Activated CD8-positive, alpha-beta memory T cell treated with anti-CD3 and anti-CD28 coated beads, Interleukin-2, amount 50 U/mL, for 4 hours (primary cell): Measurements from ENCODE around the gene DNAJC21.
A peak's percentile ranks its signal among the peaks of the same experiment; 100 is the strongest.

Source experiments
- DNase-seq: peaks from one replicate; pipeline ENCODE4 v3.0.0-alpha.2; 2020

DNAJC21 gene

DNA sequence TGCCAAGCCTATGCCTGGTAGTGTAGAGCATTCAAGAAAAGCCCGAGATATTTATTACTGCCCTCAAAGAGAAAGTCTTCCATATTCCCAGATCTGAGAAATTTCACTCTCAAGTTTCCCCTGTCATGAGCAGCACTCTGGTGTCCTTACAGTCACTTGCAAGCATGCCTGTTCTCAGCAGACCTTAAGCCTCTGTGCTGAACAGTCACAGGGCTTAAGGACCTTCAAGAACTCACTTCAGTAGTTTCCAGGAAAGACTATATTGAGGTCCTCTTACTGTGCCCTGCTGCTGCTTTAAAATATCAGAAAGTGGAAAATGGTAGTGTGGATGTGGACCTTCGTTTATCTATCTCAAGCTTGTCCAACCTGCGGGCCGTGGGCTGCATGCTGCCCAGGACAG lies 53.5 kb downstream of the DNAJC21 start:
- no peak for DNase-seq

DNA sequence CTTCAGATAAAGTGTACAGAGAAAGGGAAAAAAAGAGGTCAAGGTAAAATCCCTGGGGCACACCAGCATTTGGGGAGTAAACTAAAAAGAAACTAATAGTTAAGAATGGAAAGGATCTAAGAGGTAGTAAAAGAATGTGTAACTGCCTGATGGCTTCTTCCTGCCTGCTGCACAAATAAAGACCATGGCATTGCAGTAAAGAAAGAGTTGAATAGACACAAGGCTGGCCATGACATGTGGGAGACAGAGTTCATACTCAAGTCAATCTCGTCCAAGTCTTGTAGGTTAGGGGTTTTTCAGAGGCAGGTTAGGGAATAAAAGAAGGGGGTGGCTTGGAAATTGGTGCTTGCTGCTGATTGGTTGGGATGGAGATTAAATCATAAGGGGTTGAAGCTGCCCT lies 57.6 kb downstream of the DNAJC21 start:
- DNase-seq, result no peak

DNA sequence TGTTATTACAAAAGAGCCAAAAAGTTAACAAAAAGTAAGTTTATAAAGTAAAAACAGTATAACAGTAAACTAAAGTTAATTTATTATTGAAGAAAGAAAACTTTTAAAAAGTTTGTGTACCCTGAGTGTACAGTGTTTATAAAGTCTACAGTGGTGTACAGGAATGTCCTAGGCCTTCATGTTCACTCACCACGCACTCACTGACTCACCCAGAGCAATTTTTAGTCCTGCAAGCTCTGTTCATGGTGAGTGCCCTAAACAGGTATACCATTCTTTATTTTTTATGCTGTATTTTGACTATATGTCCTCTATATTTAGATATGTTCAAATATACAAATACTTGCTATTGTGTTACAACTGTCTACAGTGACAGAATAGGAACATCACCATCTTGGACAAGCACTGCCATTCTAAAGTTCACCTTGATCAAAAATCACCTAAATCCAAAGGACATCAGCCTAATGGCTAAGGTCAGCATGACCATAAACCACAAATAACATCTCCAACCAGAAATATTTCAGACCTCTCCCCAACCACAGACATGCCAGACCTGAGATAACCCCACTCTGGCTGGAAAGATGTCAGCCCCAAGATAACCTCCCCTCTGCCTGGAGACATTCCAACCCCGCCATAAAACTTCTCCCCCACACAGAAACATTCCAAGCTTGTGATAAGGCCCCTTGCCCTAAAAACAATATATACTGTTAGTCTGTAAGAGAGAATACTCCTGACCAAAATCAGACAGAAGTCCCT lies 62.3 kb downstream of the DNAJC21 start:
- no peak for DNase-seq

DNA sequence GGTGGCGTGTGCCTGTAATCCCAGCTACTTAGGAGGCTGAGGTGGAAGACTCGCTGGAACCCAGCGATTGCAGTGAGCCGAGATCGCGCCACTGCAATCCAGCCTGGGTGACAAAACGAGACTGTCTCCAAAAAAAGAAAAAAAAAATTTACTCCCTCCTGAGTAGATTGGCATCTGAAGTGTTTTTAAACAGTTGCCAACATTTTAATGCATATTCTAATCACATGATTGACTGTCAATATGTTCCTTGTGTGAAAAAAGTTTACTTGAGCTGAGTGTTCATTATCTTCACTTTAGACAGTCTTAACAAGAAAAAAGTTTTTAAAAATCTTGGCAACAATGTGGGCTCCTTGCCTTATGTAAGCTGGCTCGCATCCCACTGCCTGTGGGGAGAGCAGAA lies 64.6 kb downstream of the DNAJC21 start:
- no peak for DNase-seq

DNA sequence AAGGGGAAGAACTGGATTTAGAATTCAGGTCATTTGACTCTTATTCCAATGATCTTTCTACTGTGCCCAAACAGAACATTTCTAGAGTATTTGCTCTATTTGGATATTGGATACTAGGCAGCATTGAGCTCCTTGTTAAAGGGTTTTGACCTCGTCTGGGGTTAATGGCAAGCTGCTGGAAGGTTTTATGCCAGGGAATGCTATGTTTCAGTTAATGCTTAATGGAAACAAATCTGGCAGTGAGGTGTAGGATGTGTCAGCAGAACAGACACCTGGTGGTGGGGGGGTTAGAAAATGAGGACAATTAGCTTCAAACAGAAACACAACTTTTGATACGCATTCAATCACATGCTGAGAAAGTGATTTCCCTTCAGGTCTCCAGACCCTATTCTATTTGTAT lies 66.9 kb downstream of the DNAJC21 start:
- no peak for DNase-seq

DNA sequence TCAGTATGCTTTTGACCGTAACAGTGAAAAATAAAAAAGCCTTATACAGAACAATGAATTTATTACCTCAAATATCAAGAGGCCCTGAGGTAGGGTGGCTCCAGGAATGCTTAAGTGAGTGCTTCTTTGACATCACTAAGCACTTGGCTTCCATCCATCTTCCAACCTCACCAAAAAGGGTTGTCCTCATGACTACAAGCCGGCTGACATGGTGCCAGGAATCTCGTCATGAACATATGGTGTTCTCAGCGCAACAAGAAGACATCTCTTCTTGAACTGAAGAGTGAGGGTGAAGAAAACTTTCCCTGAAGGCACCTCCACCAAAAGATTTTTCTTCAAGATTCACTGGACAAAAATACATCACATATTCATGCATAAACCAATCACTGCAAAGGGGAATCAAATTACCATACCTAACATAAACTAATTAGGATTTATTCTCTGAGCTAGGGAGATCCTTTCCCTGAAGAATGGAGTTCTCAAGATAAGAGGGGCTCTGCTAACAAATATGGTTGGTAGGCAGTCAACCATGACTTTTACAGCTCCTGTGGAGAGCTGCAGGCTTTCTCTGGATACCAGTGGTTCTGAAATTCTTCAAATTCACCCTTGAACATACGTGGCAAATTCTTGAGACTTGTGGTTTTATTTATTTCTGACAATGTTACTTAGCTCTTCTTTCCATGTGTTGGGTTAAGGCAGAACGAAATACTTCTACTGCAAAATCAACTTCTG lies 68.9 kb downstream of the DNAJC21 start:
- no peak for DNase-seq

DNA sequence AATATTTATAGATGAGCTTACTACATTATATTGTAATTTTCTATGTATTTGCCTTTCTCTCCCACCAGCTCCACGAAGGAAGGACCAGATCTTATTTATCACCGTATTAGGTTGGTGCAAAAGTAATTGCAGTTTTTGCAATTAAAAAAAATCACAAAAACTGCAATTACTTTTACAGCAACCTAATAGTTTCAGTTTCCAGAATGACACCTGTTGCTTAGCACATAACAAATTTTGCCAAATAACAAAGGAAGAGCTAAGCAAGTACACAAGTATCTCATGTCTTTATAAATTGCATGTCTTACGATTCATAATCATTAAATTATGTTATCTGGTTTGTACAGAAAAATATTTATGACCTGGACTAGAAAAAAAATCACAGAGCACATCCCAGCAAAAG lies 72.5 kb downstream of the DNAJC21 start:
- no peak for DNase-seq

DNA sequence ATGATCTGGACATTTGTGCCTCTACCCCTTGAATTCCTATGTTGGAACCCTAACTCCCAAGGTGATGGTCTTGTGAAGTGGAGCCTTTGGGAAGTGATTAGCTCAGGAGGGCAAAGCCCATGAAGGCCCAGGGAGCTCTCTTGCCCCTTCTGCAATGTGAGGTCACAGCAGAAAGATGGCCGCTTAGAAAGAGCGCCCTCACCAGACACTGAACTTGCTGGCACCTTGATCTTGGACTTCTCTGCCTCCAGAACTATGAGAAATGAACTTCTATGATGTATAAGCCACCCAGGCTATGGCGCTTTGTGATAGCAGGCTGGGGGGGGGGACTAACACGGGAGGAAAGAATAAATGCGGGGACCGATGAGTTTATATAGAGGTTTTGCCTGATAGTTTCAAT lies 73.1 kb downstream of the DNAJC21 start:
- DNase-seq, result no peak

DNA sequence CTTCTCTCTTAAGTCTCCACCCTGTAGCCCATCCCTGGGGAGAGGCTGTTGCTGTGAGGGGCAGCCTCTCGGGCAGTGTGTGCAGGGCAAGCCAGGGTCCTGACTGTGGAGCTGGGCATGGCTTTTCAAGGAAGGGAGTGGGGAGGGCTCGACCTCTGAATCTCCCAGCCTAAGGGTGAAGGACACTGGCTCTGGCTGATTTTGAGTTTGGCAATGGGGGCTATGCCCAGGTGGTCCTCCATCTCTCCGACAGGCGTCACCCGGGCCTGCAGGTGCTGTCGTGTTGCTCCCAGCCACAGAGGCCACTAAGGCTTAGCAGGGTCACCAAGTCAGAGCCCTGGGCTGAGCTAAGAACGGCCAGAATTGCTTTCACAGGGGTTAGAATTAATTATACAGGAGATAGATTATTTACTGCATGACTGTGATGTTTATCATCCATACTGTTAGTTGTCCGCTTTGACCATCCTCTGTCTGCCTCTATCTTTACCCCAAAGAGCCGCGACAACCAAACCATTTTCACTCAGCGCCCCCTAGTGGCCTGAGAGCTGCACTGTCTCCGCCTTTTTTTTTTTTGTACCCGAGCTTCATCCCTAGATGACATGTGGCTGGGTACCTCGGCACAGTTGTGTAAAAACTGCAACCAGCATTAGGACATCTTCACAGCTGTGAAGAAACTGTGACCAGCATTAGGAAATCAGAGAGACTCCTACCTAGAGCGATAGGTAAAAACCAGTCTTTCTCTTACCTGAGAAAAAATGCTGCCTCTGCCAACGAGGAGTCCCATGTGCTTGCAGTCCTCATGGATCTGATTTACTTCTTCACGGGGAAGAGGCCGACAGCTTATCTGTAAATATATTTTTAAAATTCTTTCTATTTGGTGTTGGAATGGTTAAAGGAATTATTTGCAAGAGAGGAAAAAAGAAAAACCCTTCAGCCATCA lies 73.9 kb downstream of the DNAJC21 start:
- peak; percentile 49 for DNase-seq

DNA sequence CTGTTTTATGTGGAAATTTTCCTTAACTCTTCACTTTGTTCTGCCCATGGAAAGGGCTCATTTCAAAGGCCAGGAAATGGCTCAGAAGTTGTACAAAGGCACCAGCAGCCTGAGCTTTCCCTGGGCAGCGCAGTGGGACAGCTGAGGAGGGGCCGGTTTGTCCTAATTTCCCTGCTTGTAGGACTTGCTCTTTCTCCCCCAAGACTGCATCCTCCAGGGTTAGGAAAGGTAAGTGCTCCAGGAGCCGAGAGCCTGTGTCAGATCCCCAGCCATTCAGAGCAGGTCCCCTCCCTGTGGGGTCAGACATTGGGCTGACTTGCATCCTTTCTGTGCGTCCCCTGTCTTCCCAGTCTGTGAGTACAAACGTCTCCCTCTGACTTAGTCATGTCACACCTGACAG lies 74.8 kb downstream of the DNAJC21 start:
- no peak for DNase-seq

DNA sequence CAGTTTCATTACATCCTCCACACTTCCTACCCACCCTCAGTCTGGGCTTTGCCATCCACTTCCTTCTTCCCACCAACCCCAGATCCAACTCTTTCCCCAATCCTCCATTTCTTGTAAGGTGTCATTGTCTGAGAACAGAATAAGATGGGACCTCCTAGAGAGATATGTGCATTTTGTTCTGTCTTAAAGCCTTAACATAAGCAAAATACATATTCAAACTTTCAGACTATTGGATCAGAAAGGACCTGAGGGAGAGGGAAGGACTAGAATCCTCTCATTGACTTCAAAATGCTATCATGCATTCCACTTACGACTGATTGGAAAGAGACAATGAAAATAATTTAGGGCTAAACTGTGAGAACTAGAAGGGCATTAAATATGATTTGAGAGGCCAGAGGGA lies 75.4 kb downstream of the DNAJC21 start:
- no peak for DNase-seq
